Hepatocyte (in vitro differentiated cells): ENCODE data around the gene SUPV3L1. TPM values are rescaled to one million over a fixed set of nuclear protein-coding genes. Genes with fewer than 3 reads are reported as not detected.

ENCODE experiments used
- DNase-seq: peaks from one replicate; pipeline ENCODE4 v3.0.0-alpha.2; 2016; ENCODE audit warnings: low spot score
- H2AFZ ChIP-seq: fragments of 200-600 bp; sonication (generic); 2 replicates; pipeline ENCODE4 v1.6.0; 2016; ENCODE audit warnings: antibody characterized with exemption, mild to moderate bottlenecking
- H3K27ac ChIP-seq: fragments of 200-600 bp; sonication (generic); 2 replicates; pipeline ENCODE4 v1.5.1; 2016; ENCODE audit warnings: mild to moderate bottlenecking
- H3K27me3 ChIP-seq: fragments of 200-600 bp; sonication (generic); 2 replicates; pipeline ENCODE4 v1.6.1; 2016
- H3K36me3 ChIP-seq: fragments of 200-600 bp; sonication (generic); replicated peaks from 2 replicates; pipeline ENCODE4 v1.5.1; 2016; ENCODE audit warnings: low read depth; ENCODE audit not compliant: insufficient read depth
- H3K4me1 ChIP-seq: fragments of 200-600 bp; sonication (generic); 2 replicates; pipeline ENCODE4 v1.5.1; 2016; ENCODE audit warnings: mild to moderate bottlenecking, moderate library complexity; ENCODE audit not compliant: insufficient read depth
- H3K4me2 ChIP-seq: fragments of 200-600 bp; sonication (generic); 2 replicates; pipeline ENCODE4 v1.6.0; 2016
- H3K4me3 ChIP-seq: fragments of 200-600 bp; sonication (generic); 2 replicates; pipeline ENCODE4 v1.5.1; 2016; ENCODE audit warnings: mild to moderate bottlenecking
- H3K79me2 ChIP-seq: fragments of 200-600 bp; sonication (generic); 2 replicates; pipeline ENCODE4 v1.6.0; 2017; ENCODE audit warnings: mild to moderate bottlenecking
- H3K9me2 ChIP-seq: fragments of 200-600 bp; sonication (generic); replicated peaks from 2 replicates; pipeline ENCODE4 v1.6.0; 2017; ENCODE audit warnings: mild to moderate bottlenecking; ENCODE audit not compliant: insufficient read depth
- H3K9me3 ChIP-seq: fragments of 200-600 bp; sonication (generic); 2 replicates; pipeline ENCODE4 v1.5.1; 2016; ENCODE audit warnings: low read depth, mild to moderate bottlenecking
- H4K20me1 ChIP-seq: fragments of 200-600 bp; sonication (generic); 2 replicates; pipeline ENCODE4 v1.6.0; 2016; ENCODE audit warnings: mild to moderate bottlenecking; ENCODE audit not compliant: insufficient read depth, poor library complexity, severe bottlenecking
- EZH2 ChIP-seq: fragments of 200-600 bp; sonication (generic); IDR thresholded peaks from 2 replicates; pipeline ENCODE4 v1.6.1; 2016; ENCODE audit warnings: antibody characterized with exemption, mild to moderate bottlenecking, borderline replicate concordance
- EZH2phosphoT487 ChIP-seq: fragments of 200-600 bp; sonication (generic); IDR thresholded peaks from one replicate; pipeline ENCODE4 v1.6.1; 2018; ENCODE audit warnings: antibody characterized with exemption, mild to moderate bottlenecking, low read depth, moderate library complexity; ENCODE audit not compliant: unreplicated experiment, severe bottlenecking
- WGBS: methylation state at CpG from one replicate; pipeline ENCODE4 v1.1.6; 2016; ENCODE audit warnings: low lambda C conversion rate; ENCODE audit errors: missing lambda C conversion rate; 5-methylcytosine and 5-hydroxymethylcytosine counted together
- polyA plus RNA-seq: library from polyadenylated mRNA; unstranded; fragments of >200 nt; fragmentation: Nextera tagmentation; extraction: Ambion mirVana; gene quantifications from 2 replicates; pipeline ENCODE4 v1.2.1, GENCODE V29; 2016
- total RNA-seq: library from RNA; depleted of rRNA; stranded (reverse); fragments of >200 nt; gene quantifications from 2 replicates; pipeline ENCODE4 v1.2.3, GENCODE V29; 2014
- TF ChIP-seq, protein P1 (sequence below): fragments of 200-600 bp; sonication (generic); IDR thresholded peaks from 2 replicates; pipeline ENCODE4 v1.5.1; 2016; ENCODE audit warnings: antibody characterized with exemption, mild to moderate bottlenecking; ENCODE audit not compliant: poor library complexity

The SUPV3L1 gene
- total and polyA plus RNA-seq, 2 experiments from 2014 or later: 27.6 to 27.9 TPM

DNA sequence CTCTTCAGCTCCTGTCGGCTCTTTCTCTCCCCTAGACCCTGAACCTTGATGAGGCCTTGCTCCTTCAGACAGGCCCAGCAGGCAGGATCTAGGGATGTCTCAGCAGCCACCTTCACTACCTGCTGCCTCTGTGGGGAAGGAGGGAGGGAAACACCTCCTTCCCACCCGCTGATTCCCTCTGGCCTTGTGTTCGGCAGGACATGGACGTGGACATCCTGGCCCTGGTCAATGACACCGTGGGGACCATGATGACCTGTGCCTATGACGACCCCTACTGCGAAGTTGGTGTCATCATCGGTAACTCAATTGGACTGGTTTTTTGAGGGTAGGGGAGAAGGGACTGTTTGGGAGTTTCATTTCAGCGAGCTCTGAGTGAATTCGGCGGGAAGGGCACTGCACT lies 60.4 kb downstream of the SUPV3L1 start:
- no peaks in the 10 kb centered on the region for H3K36me3 ChIP-seq

DNA sequence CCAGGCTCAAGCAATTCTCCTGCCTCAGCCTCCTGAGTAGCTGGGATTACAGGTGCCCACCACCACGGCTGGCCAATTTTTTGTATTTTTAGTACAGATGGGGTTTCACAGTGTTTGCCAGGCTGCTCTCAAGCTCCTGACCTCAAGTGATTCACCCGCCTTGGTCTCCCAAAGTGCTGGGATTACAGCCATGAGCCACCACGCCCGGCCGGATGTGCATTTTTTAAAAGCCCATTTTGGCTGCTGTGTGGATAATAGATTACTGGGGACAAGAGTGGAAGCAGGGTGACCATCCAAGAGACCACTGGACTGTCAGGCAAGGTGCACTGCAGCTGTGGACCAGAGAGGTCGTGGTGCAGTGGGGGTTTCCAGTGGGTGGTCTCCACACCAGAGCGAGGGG lies 61.5 kb downstream of the SUPV3L1 start:
- no peaks in the 10 kb centered on the region for H4K20me1 ChIP-seq
- H3K27me3 ChIP-seq: no peaks in the 10 kb centered on the region
- no peaks in the 10 kb centered on the region for H3K9me2 ChIP-seq
- TF ChIP-seq EZH2: no peak
- TF ChIP-seq, protein P1, sequence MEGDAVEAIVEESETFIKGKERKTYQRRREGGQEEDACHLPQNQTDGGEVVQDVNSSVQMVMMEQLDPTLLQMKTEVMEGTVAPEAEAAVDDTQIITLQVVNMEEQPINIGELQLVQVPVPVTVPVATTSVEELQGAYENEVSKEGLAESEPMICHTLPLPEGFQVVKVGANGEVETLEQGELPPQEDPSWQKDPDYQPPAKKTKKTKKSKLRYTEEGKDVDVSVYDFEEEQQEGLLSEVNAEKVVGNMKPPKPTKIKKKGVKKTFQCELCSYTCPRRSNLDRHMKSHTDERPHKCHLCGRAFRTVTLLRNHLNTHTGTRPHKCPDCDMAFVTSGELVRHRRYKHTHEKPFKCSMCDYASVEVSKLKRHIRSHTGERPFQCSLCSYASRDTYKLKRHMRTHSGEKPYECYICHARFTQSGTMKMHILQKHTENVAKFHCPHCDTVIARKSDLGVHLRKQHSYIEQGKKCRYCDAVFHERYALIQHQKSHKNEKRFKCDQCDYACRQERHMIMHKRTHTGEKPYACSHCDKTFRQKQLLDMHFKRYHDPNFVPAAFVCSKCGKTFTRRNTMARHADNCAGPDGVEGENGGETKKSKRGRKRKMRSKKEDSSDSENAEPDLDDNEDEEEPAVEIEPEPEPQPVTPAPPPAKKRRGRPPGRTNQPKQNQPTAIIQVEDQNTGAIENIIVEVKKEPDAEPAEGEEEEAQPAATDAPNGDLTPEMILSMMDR: no peak
- no peak for TF ChIP-seq EZH2phosphoT487
- no peaks in the 10 kb centered on the region for H3K4me1 ChIP-seq
- WGBS: 88% methylated on average over 7 of the region's 7 CpGs
- no peak overlapping the region for H3K4me2 ChIP-seq
- no peaks in the 10 kb centered on the region for H3K36me3 ChIP-seq
- no peak overlapping the region for H2AFZ ChIP-seq
- no peak overlapping the region for H3K27ac ChIP-seq
- no peaks in the 10 kb centered on the region for H3K9me3 ChIP-seq
- no peak overlapping the region for H3K4me3 ChIP-seq
- DNase-seq: no peak
- H3K79me2 ChIP-seq: no peaks in the 10 kb centered on the region

More for the DNA sequence above, 60.4 kb downstream of the SUPV3L1 start:
- Histone ChIP-seq H3K27ac (no peak overlapping the region), H3K79me2 (no peaks in the 10 kb centered on the region), H2AFZ (no peak overlapping the region), H3K27me3 (no peaks in the 10 kb centered on the region), H4K20me1 (no peaks in the 10 kb centered on the region), H3K4me3 (no peak overlapping the region), H3K4me2 (no peak overlapping the region), H3K9me3 (no peaks in the 10 kb centered on the region), H3K4me1 (no peaks in the 10 kb centered on the region), H3K9me2 (no peaks in the 10 kb centered on the region)
- no peak for TF ChIP-seq EZH2
- TF ChIP-seq, protein P1: no peak
- no peak for TF ChIP-seq EZH2phosphoT487
- DNase-seq: no peak
- WGBS: 95% methylated on average over 11 of the region's 11 CpGs

DNA sequence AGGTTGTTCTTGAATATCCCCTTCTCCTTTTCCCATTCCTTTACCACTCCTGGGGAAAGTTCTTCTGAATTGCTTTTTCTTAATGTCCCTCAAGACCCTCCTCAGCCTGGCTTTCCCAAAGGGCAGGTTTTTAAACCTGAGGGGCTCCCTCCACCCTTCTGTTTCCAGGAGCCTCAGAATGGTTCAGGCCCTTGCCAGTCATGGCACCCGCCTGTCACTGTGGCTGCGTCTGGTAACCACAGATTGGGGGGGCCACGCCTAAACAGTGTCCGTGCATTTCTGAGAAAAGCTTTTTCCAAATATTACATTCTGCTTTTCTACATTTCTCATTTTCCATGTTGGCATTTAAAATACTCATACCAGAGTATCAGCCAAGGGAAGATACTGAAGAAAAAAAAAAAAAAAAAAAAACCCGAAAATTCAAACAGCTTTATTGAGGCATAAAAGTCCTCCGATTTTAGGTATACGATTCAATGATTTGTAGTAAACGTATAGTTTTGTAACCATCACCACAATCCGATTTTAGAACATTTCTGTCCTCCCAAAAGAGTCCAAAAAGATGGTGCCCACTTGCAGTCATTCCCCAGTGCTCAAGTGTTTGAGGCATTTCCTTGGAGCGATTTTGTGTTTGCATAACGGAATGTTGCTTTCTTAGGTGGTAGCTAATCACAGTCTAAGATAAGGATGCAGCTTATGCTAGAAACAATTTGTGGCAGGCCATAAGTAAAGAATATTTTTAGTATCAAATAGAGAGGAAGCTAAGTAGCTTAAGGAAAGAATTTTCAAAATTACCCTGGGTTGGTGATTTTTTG lies 62.2 kb downstream of the SUPV3L1 start:
- no peak overlapping the region for H3K4me3 ChIP-seq
- H3K36me3 ChIP-seq: no peaks in the 10 kb centered on the region
- H3K79me2 ChIP-seq: no peaks in the 10 kb centered on the region
- H3K27me3 ChIP-seq: no peaks in the 10 kb centered on the region
- H4K20me1 ChIP-seq: no peaks in the 10 kb centered on the region
- H3K9me3 ChIP-seq: no peaks in the 10 kb centered on the region
- 87% methylated on average over 11 of the region's 11 CpGs for WGBS
- DNase-seq: no peak
- H3K4me2 ChIP-seq: no peak overlapping the region
- H3K27ac ChIP-seq: no peak overlapping the region
- H2AFZ ChIP-seq: no peak overlapping the region
- TF ChIP-seq EZH2 (no peak), EZH2phosphoT487 (no peak)
- TF ChIP-seq, protein P1: no peak
- no peaks in the 10 kb centered on the region for H3K9me2 ChIP-seq
- no peaks in the 10 kb centered on the region for H3K4me1 ChIP-seq
